K562 (cell line): ENCODE measurements around the gene SPDEF. TPM values are rescaled to one million over a fixed set of nuclear protein-coding genes. Genes with fewer than 3 reads are reported as not detected.

Experiments
- PCBP1 ChIP-seq: fragments of 200-400 bp; formaldehyde crosslinking; IDR thresholded peaks from 2 replicates; pipeline ENCODE4 v1.6.1; 2018; ENCODE audit warnings: mild to moderate bottlenecking, low read depth, low read length; ENCODE audit not compliant: poor library complexity, severe bottlenecking
- PRMT5 ChIP-seq: sonication (generic); formaldehyde crosslinking; IDR thresholded peaks from 2 replicates; pipeline ENCODE4 v1.5.0; 2020; ENCODE audit warnings: missing genetic modification reagents
- ZNF551 ChIP-seq: fragments of 250-450 bp; sonication (Bioruptor Pico); IDR thresholded peaks from 2 replicates; pipeline ENCODE4 v1.5.0; 2021; ENCODE audit warnings: mild to moderate bottlenecking, moderate library complexity
- polyA plus RNA-seq, 8 experiments: library from polyadenylated mRNA; depleted of rRNA in 4 of 8; stranded (reverse) in 5 of 8; unstranded in 3 of 8; fragments of >200 nt; fragmentation: Nextera tagmentation in 2 of 8; fragmentation: Illumina TruSeq in 1 of 8; extraction: Ambion mirVana in 2 of 8; extraction: Trizol in 1 of 8; gene quantifications; 2 replicates each; pipeline versions ENCODE4 v1.2.1 to v1.2.3, GENCODE V29; 2011 to 2014; ENCODE audit warnings: inconsistent platforms in 1 of 8, missing spikeins in 1 of 8
- total RNA-seq, 7 experiments: library from RNA; depleted of rRNA in 6 of 7; stranded (reverse); fragments of >200 nt in 6 of 7; fragmentation: Illumina TruSeq in 2 of 7; extraction: Trizol in 2 of 7; gene quantifications; 2 replicates each; pipeline versions ENCODE4 v1.2.1 to v1.2.3, GENCODE V29; 2011 to 2021; ENCODE audit warnings: low replicate concordance in 1 of 7
- TF ChIP-seq, protein P1 (sequence below): fragments of 450-650 bp; IDR thresholded peaks from 2 replicates; pipeline ENCODE4 v1.6.1; 2016; ENCODE audit warnings: mild to moderate bottlenecking, moderate library complexity

SPDEF gene
- total and polyA plus RNA-seq, 9 of the 15 experiments (the other 6 are each of a cell fraction or from before 2014, with no cell fraction given) = 0.04 to 0.12 (median 0.11) TPM; not detected in 5

GRCh38 chr6:34597605-34598353 is 41.6 kb upstream of the SPDEF start (continued):
- TF ChIP-seq, protein P1, sequence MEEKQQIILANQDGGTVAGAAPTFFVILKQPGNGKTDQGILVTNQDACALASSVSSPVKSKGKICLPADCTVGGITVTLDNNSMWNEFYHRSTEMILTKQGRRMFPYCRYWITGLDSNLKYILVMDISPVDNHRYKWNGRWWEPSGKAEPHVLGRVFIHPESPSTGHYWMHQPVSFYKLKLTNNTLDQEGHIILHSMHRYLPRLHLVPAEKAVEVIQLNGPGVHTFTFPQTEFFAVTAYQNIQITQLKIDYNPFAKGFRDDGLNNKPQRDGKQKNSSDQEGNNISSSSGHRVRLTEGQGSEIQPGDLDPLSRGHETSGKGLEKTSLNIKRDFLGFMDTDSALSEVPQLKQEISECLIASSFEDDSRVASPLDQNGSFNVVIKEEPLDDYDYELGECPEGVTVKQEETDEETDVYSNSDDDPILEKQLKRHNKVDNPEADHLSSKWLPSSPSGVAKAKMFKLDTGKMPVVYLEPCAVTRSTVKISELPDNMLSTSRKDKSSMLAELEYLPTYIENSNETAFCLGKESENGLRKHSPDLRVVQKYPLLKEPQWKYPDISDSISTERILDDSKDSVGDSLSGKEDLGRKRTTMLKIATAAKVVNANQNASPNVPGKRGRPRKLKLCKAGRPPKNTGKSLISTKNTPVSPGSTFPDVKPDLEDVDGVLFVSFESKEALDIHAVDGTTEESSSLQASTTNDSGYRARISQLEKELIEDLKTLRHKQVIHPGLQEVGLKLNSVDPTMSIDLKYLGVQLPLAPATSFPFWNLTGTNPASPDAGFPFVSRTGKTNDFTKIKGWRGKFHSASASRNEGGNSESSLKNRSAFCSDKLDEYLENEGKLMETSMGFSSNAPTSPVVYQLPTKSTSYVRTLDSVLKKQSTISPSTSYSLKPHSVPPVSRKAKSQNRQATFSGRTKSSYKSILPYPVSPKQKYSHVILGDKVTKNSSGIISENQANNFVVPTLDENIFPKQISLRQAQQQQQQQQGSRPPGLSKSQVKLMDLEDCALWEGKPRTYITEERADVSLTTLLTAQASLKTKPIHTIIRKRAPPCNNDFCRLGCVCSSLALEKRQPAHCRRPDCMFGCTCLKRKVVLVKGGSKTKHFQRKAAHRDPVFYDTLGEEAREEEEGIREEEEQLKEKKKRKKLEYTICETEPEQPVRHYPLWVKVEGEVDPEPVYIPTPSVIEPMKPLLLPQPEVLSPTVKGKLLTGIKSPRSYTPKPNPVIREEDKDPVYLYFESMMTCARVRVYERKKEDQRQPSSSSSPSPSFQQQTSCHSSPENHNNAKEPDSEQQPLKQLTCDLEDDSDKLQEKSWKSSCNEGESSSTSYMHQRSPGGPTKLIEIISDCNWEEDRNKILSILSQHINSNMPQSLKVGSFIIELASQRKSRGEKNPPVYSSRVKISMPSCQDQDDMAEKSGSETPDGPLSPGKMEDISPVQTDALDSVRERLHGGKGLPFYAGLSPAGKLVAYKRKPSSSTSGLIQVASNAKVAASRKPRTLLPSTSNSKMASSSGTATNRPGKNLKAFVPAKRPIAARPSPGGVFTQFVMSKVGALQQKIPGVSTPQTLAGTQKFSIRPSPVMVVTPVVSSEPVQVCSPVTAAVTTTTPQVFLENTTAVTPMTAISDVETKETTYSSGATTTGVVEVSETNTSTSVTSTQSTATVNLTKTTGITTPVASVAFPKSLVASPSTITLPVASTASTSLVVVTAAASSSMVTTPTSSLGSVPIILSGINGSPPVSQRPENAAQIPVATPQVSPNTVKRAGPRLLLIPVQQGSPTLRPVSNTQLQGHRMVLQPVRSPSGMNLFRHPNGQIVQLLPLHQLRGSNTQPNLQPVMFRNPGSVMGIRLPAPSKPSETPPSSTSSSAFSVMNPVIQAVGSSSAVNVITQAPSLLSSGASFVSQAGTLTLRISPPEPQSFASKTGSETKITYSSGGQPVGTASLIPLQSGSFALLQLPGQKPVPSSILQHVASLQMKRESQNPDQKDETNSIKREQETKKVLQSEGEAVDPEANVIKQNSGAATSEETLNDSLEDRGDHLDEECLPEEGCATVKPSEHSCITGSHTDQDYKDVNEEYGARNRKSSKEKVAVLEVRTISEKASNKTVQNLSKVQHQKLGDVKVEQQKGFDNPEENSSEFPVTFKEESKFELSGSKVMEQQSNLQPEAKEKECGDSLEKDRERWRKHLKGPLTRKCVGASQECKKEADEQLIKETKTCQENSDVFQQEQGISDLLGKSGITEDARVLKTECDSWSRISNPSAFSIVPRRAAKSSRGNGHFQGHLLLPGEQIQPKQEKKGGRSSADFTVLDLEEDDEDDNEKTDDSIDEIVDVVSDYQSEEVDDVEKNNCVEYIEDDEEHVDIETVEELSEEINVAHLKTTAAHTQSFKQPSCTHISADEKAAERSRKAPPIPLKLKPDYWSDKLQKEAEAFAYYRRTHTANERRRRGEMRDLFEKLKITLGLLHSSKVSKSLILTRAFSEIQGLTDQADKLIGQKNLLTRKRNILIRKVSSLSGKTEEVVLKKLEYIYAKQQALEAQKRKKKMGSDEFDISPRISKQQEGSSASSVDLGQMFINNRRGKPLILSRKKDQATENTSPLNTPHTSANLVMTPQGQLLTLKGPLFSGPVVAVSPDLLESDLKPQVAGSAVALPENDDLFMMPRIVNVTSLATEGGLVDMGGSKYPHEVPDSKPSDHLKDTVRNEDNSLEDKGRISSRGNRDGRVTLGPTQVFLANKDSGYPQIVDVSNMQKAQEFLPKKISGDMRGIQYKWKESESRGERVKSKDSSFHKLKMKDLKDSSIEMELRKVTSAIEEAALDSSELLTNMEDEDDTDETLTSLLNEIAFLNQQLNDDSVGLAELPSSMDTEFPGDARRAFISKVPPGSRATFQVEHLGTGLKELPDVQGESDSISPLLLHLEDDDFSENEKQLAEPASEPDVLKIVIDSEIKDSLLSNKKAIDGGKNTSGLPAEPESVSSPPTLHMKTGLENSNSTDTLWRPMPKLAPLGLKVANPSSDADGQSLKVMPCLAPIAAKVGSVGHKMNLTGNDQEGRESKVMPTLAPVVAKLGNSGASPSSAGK = no peak
- TF ChIP-seq PCBP1 (no peak), PRMT5 (CRISPR knock-in tag) (no peak), ZNF551 (no peak)
